GM12864 (cell line): ENCODE data around the gene NLRP1.

Experiments
- DNase-seq: peaks from one replicate; pipeline ENCODE4 v3.0.0-alpha.2; 2011; ENCODE audit warnings: low read depth
- H3K4me3 ChIP-seq: 2 replicates; pipeline ENCODE4 v1.5.1; 2011; ENCODE audit warnings: mild to moderate bottlenecking, low read depth, low read length, control low read depth
- TF ChIP-seq, protein P1 (sequence below): IDR thresholded peaks from 2 replicates; pipeline ENCODE4 v1.5.1; 2011; ENCODE audit warnings: low read depth, mild to moderate bottlenecking, moderate library complexity, low read length, control low read depth, inconsistent platforms; ENCODE audit errors: missing control alignments

NLRP1 gene

GRCh38 chr17:5588584-5588983 lies 4.3 kb upstream of the NLRP1 start:
- TF ChIP-seq, protein P1, sequence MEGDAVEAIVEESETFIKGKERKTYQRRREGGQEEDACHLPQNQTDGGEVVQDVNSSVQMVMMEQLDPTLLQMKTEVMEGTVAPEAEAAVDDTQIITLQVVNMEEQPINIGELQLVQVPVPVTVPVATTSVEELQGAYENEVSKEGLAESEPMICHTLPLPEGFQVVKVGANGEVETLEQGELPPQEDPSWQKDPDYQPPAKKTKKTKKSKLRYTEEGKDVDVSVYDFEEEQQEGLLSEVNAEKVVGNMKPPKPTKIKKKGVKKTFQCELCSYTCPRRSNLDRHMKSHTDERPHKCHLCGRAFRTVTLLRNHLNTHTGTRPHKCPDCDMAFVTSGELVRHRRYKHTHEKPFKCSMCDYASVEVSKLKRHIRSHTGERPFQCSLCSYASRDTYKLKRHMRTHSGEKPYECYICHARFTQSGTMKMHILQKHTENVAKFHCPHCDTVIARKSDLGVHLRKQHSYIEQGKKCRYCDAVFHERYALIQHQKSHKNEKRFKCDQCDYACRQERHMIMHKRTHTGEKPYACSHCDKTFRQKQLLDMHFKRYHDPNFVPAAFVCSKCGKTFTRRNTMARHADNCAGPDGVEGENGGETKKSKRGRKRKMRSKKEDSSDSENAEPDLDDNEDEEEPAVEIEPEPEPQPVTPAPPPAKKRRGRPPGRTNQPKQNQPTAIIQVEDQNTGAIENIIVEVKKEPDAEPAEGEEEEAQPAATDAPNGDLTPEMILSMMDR = no peak
- DNase-seq = no peak
- H3K4me3 ChIP-seq = no peak overlapping the region

GRCh38 chr17:5587438-5588032 lies 3.2 kb upstream of the NLRP1 start:
- TF ChIP-seq, protein P1 = peak; percentile 78
- peak; percentile 33 for DNase-seq
- no peak overlapping the region for H3K4me3 ChIP-seq

- TF ChIP-seq, protein P1 = no peak
- no peak for DNase-seq
- H3K4me3 ChIP-seq = no peak overlapping the region
Observed at GRCh38 chr17:5585836-5586521, 1.7 kb upstream of the NLRP1 start.

DNA sequence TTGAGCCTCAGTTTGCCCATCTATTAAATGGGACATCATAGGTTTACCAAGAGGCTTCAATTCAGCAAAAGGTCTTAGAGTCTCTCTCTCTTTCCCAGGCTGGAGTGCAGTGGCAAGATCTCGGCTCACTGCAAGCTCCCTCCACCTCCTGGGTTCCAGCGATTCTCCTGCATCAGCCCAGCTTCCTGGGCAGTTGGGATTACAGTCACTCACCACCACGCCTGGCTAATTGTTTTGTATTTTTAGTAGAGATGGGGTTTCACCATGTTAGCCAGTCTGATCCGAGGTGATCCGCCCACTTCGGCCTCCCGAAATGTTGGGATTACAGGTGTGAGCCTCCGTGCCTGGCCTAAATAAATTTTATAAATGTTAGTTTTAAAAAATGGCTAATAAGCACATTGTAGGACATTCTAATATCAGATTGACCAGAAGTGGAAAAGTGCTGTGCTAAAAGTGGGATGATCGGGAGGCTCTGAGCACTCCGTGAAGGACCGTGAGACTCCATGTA lies 1.0 kb upstream of the NLRP1 start:
- DNase-seq = no peak
- no peak overlapping the region for H3K4me3 ChIP-seq
- TF ChIP-seq, protein P1 = no peak

GRCh38 chr17:5583426-5584382 lies 605 bp downstream of the NLRP1 start:
- TF ChIP-seq, protein P1 = peak; percentile 7
- no peak for DNase-seq
- peak overlapping the region; percentile 68 for H3K4me3 ChIP-seq

DNA sequence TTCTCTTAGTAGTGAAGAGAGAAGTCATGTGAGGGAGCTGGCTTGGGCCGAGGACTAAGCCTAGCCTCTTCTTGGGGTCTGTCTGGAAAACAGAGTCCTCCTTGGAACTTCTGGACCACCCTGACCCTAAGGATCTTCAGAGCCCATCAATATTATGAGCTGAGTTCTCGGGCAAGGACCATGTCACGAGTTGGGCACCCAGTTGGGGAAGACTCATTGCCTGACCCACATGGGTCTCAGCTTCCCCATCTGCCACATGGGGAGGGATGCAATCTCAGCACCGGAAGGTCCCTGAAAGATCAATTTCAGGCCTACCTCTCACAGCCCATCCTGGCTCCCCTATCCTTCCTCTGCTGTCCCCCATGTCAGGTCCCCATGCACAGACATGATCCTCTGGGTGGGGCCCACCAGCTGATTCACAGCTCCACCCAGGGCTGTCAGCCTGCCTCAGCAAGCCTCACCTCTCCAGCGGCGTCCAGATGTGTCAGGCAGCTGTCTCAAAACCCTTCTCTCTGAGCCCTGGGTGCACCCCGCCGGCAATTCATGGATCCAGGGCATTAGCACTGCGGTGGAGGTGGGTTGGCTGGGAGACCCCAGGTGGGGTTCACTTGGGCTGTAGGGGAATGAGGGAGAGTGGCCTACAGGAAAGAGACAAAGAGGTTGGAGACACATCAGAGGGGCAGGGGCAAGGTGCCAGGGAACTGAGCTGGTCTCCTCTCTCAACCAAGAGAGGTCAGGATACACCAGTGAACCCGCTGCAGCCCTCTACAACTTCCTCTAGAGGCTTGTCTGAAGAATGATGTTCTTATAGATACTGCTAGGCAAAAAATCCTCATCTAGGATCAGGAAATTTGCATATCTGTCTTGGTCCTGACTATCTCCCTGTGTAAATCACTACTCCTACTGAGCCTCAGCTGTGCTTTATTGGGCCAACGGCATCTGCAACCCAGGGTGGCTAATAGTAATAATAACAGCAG lies 1.8 kb downstream of the NLRP1 start:
- TF ChIP-seq, protein P1 = no peak
- H3K4me3 ChIP-seq = no peak overlapping the region
- DNase-seq = no peak
